ENCODE measurements around the gene SLC9A1. TPM values are rescaled to one million over a fixed set of nuclear protein-coding genes. Genes with fewer than 3 reads are reported as not detected.
"Not testable (repeated sequence)": the region's sequence is repeated elsewhere in the genome, so short reads cannot be mapped to it uniquely, and the experiment has no call there.

SLC9A1 gene
- total and polyA plus RNA-seq, 2 donors (not counting 1 experiment from before 2014, with no cell fraction given), result 7.3 to 22.5 TPM

- ChIA-PET CTCF (no interaction called here), POLR2A (no interaction called here)
- Mint-ChIP-seq H3K4me1 (no peaks in the 10 kb centered on the region), H3K4me3 (no peak overlapping the region), H3K9me3 (ENCODE audit: insufficient read depth) (no peaks in the 10 kb centered on the region), H3K27ac (no peak overlapping the region), H3K27me3 (no peaks in the 10 kb centered on the region)
- H3K4me3 ChIP-seq (ENCODE audit: control extremely low read depth in 1 of 5, extremely low read depth in 1 of 5, insufficient read depth in 1 of 5, low read depth in 2 of 5, low read length in 4 of 5), result no peak overlapping the region
- H3K4me1 ChIP-seq (ENCODE audit: control insufficient read depth in 2 of 2, insufficient read depth in 2 of 2, low read length in 2 of 2), result no peaks in the 10 kb centered on the region
- H3K9ac ChIP-seq (ENCODE audit: low read length), result no peak overlapping the region
- ATAC-seq (ENCODE audit: low read depth), result no peak
- 99% methylated on average over 23 of the region's 26 CpGs for WGBS (ENCODE audit: insufficient coverage)
- H3K9me3 ChIP-seq (ENCODE audit: control extremely low read depth in 1 of 3, control insufficient read depth in 2 of 3, insufficient read depth in 1 of 3, low read length in 2 of 3), result peaks cover 0 to 12% (median 11%) of the 10 kb centered on the region in 3 donors
- no peak overlapping the region for H3K27ac ChIP-seq (ENCODE audit: low read length in 2 of 2)
- H3K4me2 ChIP-seq (replicated peaks; ENCODE audit: low read depth, low read length, poor library complexity, severe bottlenecking), result no peak overlapping the region
- no peaks in the 10 kb centered on the region for H3K27me3 ChIP-seq (replicated peaks in 1 of 4; ENCODE audit: control extremely low read depth in 1 of 4, control insufficient read depth in 3 of 4, insufficient read depth in 4 of 4, low read length in 3 of 4)
- DNase-seq, result no peak
- no peak for TF ChIP-seq CTCF (IDR thresholded peaks at IDR 0.05)
- TF ChIP-seq EZH2 (IDR thresholded peaks at IDR 0.05; ENCODE audit: borderline replicate concordance, insufficient read depth, low read depth, low read length, poor library complexity, severe bottlenecking), result no peak
- intact Hi-C loops (cut with micrococcal nuclease), result no loop called here
- no peaks in the 10 kb centered on the region for H3K36me3 ChIP-seq (replicated peaks in 1 of 2; ENCODE audit: control extremely low read depth in 1 of 2, control insufficient read depth in 1 of 2, extremely low read depth in 1 of 2, insufficient read depth in 2 of 2, low read length in 1 of 2)
- no peak overlapping the region for H2AFZ ChIP-seq (ENCODE audit: insufficient read depth, low read depth, low read length, poor library complexity, severe bottlenecking)
- no peaks in the 10 kb centered on the region for H3K79me2 ChIP-seq (ENCODE audit: control insufficient read depth, insufficient read depth, low read length)
- no peaks in the 10 kb centered on the region for H4K20me1 ChIP-seq (ENCODE audit: control insufficient read depth, insufficient read depth, low read length, poor library complexity, severe bottlenecking)
Observed at GRCh38 chr1:27176954-27177353, 22.0 kb upstream of the SLC9A1 start.

- Histone ChIP-seq H3K9me3 (ENCODE audit: control extremely low read depth in 1 of 3, control insufficient read depth in 2 of 3, insufficient read depth in 1 of 3, low read length in 2 of 3) (peaks cover 0 to 11% (median 6%) of the 10 kb centered on the region in 3 donors), H4K20me1 (ENCODE audit: control insufficient read depth, insufficient read depth, low read length, poor library complexity, severe bottlenecking) (no peaks in the 10 kb centered on the region), H3K4me2 (replicated peaks; ENCODE audit: low read depth, low read length, poor library complexity, severe bottlenecking) (no peak overlapping the region), H3K79me2 (ENCODE audit: control insufficient read depth, insufficient read depth, low read length) (no peaks in the 10 kb centered on the region), H2AFZ (ENCODE audit: insufficient read depth, low read depth, low read length, poor library complexity, severe bottlenecking) (no peak overlapping the region), H3K4me1 (ENCODE audit: control insufficient read depth in 2 of 2, insufficient read depth in 2 of 2, low read length in 2 of 2) (no peaks in the 10 kb centered on the region), H3K9ac (ENCODE audit: low read length) (no peak overlapping the region), H3K27me3 (replicated peaks in 1 of 4; ENCODE audit: control extremely low read depth in 1 of 4, control insufficient read depth in 3 of 4, insufficient read depth in 4 of 4, low read length in 3 of 4) (no peaks in the 10 kb centered on the region), H3K4me3 (ENCODE audit: control extremely low read depth in 1 of 5, extremely low read depth in 1 of 5, insufficient read depth in 1 of 5, low read depth in 2 of 5, low read length in 4 of 5) (no peak overlapping the region), H3K27ac (ENCODE audit: low read length in 2 of 2) (no peak overlapping the region), H3K36me3 (replicated peaks in 1 of 2; ENCODE audit: control extremely low read depth in 1 of 2, control insufficient read depth in 1 of 2, extremely low read depth in 1 of 2, insufficient read depth in 2 of 2, low read length in 1 of 2) (no peaks in the 10 kb centered on the region)
- DNase-seq (no peak), ATAC-seq (ENCODE audit: low read depth) (no peak)
- no peak for TF ChIP-seq CTCF (IDR thresholded peaks at IDR 0.05)
- TF ChIP-seq EZH2 (IDR thresholded peaks at IDR 0.05; ENCODE audit: borderline replicate concordance, insufficient read depth, low read depth, low read length, poor library complexity, severe bottlenecking), result no peak
- Mint-ChIP-seq H3K27me3 (no peaks in the 10 kb centered on the region), H3K9me3 (ENCODE audit: insufficient read depth) (no peaks in the 10 kb centered on the region), H3K4me3 (no peak overlapping the region), H3K27ac (no peak overlapping the region), H3K4me1 (no peaks in the 10 kb centered on the region)
- ChIA-PET POLR2A (no interaction called here), CTCF (interaction anchor here (0.7 kb wide), 1 partner anchor 157 kb away, joined by 4 read pairs; no protein-coding TSS in a partner anchor)
- intact Hi-C loops (cut with micrococcal nuclease), result no loop called here
- 95% methylated on average over 4 of the region's 4 CpGs for WGBS (ENCODE audit: insufficient coverage)
Observed at GRCh38 chr1:27176323-27176722, 21.4 kb upstream of the SLC9A1 start.

GRCh38 chr1:27172992-27173391, 18.1 kb upstream of the SLC9A1 start:
- H3K4me1 Mint-ChIP-seq; H3K27me3 ChIP-seq (replicated peaks in 1 of 4; ENCODE audit: control extremely low read depth in 1 of 4, control insufficient read depth in 3 of 4, insufficient read depth in 4 of 4, low read length in 3 of 4); H3K27ac ChIP-seq (ENCODE audit: low read length in 2 of 2); intact Hi-C loops (cut with micrococcal nuclease); DNase-seq; H3K9ac ChIP-seq (ENCODE audit: low read length); H3K4me1 ChIP-seq (ENCODE audit: control insufficient read depth in 2 of 2, insufficient read depth in 2 of 2, low read length in 2 of 2); H3K4me2 ChIP-seq (replicated peaks; ENCODE audit: low read depth, low read length, poor library complexity, severe bottlenecking); CTCF ChIA-PET; H4K20me1 ChIP-seq (ENCODE audit: control insufficient read depth, insufficient read depth, low read length, poor library complexity, severe bottlenecking); H3K9me3 ChIP-seq (ENCODE audit: control extremely low read depth in 1 of 3, control insufficient read depth in 2 of 3, insufficient read depth in 1 of 3, low read length in 2 of 3); H3K9me3 Mint-ChIP-seq (ENCODE audit: insufficient read depth); H3K79me2 ChIP-seq (ENCODE audit: control insufficient read depth, insufficient read depth, low read length); H2AFZ ChIP-seq (ENCODE audit: insufficient read depth, low read depth, low read length, poor library complexity, severe bottlenecking); ATAC-seq (ENCODE audit: low read depth); H3K4me3 ChIP-seq (ENCODE audit: control extremely low read depth in 1 of 5, extremely low read depth in 1 of 5, insufficient read depth in 1 of 5, low read depth in 2 of 5, low read length in 4 of 5); POLR2A ChIA-PET; H3K4me3 Mint-ChIP-seq; H3K27me3 Mint-ChIP-seq; H3K36me3 ChIP-seq (replicated peaks in 1 of 2; ENCODE audit: control extremely low read depth in 1 of 2, control insufficient read depth in 1 of 2, extremely low read depth in 1 of 2, insufficient read depth in 2 of 2, low read length in 1 of 2); H3K27ac Mint-ChIP-seq: not testable (repeated sequence)
- 100% methylated on average over 2 of the region's 5 CpGs for WGBS (ENCODE audit: insufficient coverage)
